ENCODE results near the gene TTC12.

- TF ChIP-seq EP300 (IDR thresholded peaks at IDR 0.05) (no peak), CTCF (IDR thresholded peaks at IDR 0.05) (no peak)
These were observed 55.0 kb downstream of the TTC12 start for GRCh38 chr11:113369411-113369810.
